ENCODE data around the gene STAP2.

STAP2 gene

GRCh38 chr19:4327252-4327876 lies 11.3 kb downstream of the STAP2 start:
- peak; percentile 62 for DNase-seq (ENCODE audit: low spot score)

- DNase-seq (ENCODE audit: low spot score), result no peak
These were observed 11.8 kb downstream of the STAP2 start for GRCh38 chr19:4326837-4327251.

GRCh38 chr19:4326215-4326836 lies 12.3 kb downstream of the STAP2 start:
- DNase-seq (ENCODE audit: low spot score), result no peak

- DNase-seq (ENCODE audit: low spot score), result no peak
These were observed 14.4 kb downstream of the STAP2 start for GRCh38 chr19:4324228-4324627.

- no peak for DNase-seq (ENCODE audit: low spot score)
These were observed 14.9 kb downstream of the STAP2 start for GRCh38 chr19:4323692-4324091.

GRCh38 chr19:4322942-4323665 lies 15.5 kb downstream of the STAP2 start:
- no peak for DNase-seq (ENCODE audit: low spot score)

- DNase-seq (ENCODE audit: low spot score), result no peak
These were observed 18.2 kb downstream of the STAP2 start for GRCh38 chr19:4320419-4320818.

- DNase-seq (ENCODE audit: low spot score), result no peak
These were observed 19.4 kb downstream of the STAP2 start for GRCh38 chr19:4319067-4319718.

- no peak for DNase-seq (ENCODE audit: low spot score)
These were observed 20.2 kb downstream of the STAP2 start for GRCh38 chr19:4318460-4318859.

- no peak for DNase-seq (ENCODE audit: low spot score)
These were observed 21.7 kb downstream of the STAP2 start for GRCh38 chr19:4316956-4317355.

- no peak for DNase-seq (ENCODE audit: low spot score)
These were observed 24.7 kb downstream of the STAP2 start for GRCh38 chr19:4313847-4314490.

GRCh38 chr19:4310247-4311121 lies 28.1 kb downstream of the STAP2 start:
- no peak for DNase-seq (ENCODE audit: low spot score)

GRCh38 chr19:4305659-4306058 lies 33.0 kb downstream of the STAP2 start:
- no peak for DNase-seq (ENCODE audit: low spot score)

- no peak for DNase-seq (ENCODE audit: low spot score)
These were observed 33.4 kb downstream of the STAP2 start for GRCh38 chr19:4305257-4305612.

- peak; percentile 99 for DNase-seq (ENCODE audit: low spot score)
These were observed 33.9 kb downstream of the STAP2 start, which contains the start of gene FSD1 for GRCh38 chr19:4304538-4305256. Gene FSD1 (plus strand): TSS chr19:4304598. CDS start chr19:4304747, 149 bp downstream.

GRCh38 chr19:4303819-4304537 lies 34.6 kb downstream of the STAP2 start:
- DNase-seq (ENCODE audit: low spot score), result no peak

GRCh38 chr19:4302243-4302640 lies 36.4 kb downstream of the STAP2 start, which contains the start of gene TMIGD2:
Gene TMIGD2 (minus strand): TSS chr19:4302389. CDS start chr19:4302385, 4 bp downstream.
- no peak for DNase-seq (ENCODE audit: low spot score)

GRCh38 chr19:4301590-4302242 lies 36.9 kb downstream of the STAP2 start:
- DNase-seq (ENCODE audit: low spot score), result no peak

- no peak for DNase-seq (ENCODE audit: low spot score)
These were observed 38.0 kb downstream of the STAP2 start for GRCh38 chr19:4300589-4300988.
